ENCODE data around the gene KIT. TPM values are rescaled to one million over a fixed set of nuclear protein-coding genes. Genes with fewer than 3 reads are reported as not detected.

KIT gene
- total RNA-seq, 2 donors from 2014 or later: 2.3 to 3.4 TPM

DNA sequence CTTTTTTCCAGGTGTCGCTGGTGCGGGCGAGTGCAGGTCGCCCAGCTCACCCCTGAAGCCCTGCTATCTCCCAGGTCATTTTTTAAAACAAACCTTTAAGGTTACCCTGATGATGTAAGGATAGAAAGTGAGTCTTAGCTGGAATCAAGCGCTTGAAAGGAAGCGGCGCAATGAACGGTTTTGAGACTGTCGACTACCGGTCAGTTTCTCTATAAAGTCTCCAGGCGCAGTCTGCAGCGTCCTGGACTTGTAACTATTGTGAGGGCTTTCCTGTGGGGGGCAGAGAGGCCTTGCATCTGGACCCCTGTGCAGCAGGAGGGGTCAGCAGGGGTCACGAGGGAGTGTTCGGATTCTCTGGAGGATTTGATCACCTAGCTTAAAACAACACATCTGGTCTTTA is 1.6 kb downstream of the KIT start:
- intact Hi-C loops (cut with DNase I): no loop called here
- ATAC-seq (peak in 1 of 2 donors; percentile 16), DNase-seq (peak; percentile 37)

- DNase-seq (no peak), ATAC-seq (no peak)
- intact Hi-C loops (cut with DNase I): no loop called here
Observed at GRCh38 chr4:54659749-54660535, 2.2 kb downstream of the KIT start.

DNA sequence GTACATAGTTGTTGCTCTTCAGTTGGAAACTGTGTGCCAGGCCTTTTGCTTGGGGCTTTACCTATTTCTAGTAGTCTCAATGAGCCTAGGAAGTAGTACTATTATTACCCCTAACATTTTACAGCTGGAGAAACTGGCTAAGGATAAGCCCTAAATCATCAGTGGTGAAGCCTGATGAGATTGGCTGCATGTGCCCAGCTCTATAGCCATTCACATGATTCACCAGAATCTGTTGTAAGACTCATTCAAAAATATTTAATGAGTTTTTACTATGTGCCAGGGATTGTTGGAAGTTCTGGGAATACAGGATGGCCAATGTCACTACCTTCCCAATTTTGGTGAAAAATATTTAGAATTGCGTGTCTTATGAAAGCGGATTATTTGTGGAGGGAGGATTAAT is 2.8 kb downstream of the KIT start:
- intact Hi-C loops (cut with DNase I): no loop called here
- no peak for DNase-seq
- no peak for ATAC-seq

DNA sequence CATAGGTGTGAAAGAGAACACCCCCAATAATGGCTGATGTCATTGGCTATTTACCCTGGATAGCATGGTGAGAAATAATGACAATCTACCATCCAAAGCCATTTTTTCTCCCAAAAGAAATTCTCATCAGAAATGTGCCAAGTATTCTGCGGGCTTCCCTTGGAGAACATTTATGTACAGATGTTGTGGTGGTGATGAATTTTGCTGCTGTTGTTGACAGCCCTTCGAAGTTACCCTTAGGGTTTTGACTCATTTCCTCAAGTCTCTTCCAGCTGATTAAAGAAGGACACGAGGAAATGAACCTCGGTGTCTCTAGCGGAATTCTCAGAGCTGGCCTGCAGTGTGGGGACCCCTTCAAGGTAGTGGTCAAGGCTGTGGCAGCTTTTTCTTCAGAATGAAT is 3.4 kb downstream of the KIT start:
- intact Hi-C loops (cut with DNase I): no loop called here
- ATAC-seq (no peak), DNase-seq (no peak)

DNA sequence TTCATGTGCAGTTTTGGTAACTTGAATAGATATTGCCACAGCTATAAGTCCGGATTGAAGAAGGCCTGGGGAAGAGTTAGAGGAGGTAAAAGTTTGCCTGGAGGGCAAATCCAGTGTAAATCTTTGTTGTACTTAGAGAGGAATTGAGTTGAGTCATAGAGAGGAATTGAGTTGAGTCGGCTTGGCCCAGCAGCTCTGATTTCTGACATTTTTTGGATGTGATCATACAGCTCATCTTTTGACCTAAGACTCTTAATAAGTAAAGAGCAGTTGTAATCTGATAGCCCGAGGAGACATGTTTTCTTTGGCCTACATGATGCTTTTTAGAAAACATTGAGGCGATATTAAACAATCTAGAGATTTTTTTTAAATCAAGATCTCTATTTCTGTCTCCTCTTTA is 3.9 kb downstream of the KIT start:
- ATAC-seq: no peak
- intact Hi-C loops (cut with DNase I): no loop called here

GRCh38 chr4:54662123-54662522 is 4.4 kb downstream of the KIT start:
- intact Hi-C loops (cut with DNase I): no loop called here
- DNase-seq (no peak), ATAC-seq (no peak)

More for the DNA sequence above, 3.9 kb downstream of the KIT start:
- no peak for DNase-seq

DNA sequence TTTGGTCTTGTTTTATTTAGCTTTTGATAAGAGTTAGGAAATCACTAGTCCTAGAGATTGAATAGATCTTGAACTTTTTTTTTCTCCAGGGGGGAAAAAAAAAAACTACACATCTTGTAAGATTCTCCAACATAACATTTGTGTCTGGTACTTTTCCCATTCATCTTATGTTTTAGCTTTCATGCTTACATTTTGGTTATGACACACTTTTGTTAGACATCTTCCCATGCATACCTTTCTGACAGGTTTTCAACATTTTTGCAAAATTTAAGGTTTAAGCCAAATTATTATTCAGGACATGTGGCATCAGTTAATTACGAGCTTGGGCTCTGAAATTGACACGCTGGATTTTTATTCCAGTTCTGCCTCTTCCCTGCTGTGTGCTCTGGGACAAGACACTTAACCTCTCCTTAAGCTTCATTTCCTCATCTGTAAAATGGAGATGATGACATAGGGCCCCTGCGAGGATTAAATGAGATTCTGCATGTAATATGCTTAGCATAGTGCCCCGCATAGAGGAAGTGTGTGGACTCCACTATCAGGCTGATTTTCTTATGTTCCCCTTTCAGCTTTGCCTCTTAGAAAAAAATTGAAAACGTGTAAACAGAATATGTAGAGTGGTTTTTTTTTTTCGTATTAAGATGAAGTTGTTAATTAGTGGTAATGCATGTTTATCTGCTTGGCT is 5.3 kb downstream of the KIT start:
- intact Hi-C loops (cut with DNase I): no loop called here
- no peak for ATAC-seq
- DNase-seq: no peak

- DNase-seq (no peak), ATAC-seq (no peak)
- intact Hi-C loops (cut with DNase I): no loop called here
Observed at GRCh38 chr4:54664400-54664799, 6.6 kb downstream of the KIT start.

- no peak for DNase-seq
- intact Hi-C loops (cut with DNase I): no loop called here
- no peak for ATAC-seq
Observed at GRCh38 chr4:54668014-54668611, 10.4 kb downstream of the KIT start.

- DNase-seq: no peak
- ATAC-seq: no peak
- intact Hi-C loops (cut with DNase I): loop anchor here in 1 of 2 donors (10.0 kb wide), 1 partner anchor 175 kb away; no protein-coding TSS in a partner anchor
Observed at GRCh38 chr4:54669831-54670230, 12.1 kb downstream of the KIT start.

DNA sequence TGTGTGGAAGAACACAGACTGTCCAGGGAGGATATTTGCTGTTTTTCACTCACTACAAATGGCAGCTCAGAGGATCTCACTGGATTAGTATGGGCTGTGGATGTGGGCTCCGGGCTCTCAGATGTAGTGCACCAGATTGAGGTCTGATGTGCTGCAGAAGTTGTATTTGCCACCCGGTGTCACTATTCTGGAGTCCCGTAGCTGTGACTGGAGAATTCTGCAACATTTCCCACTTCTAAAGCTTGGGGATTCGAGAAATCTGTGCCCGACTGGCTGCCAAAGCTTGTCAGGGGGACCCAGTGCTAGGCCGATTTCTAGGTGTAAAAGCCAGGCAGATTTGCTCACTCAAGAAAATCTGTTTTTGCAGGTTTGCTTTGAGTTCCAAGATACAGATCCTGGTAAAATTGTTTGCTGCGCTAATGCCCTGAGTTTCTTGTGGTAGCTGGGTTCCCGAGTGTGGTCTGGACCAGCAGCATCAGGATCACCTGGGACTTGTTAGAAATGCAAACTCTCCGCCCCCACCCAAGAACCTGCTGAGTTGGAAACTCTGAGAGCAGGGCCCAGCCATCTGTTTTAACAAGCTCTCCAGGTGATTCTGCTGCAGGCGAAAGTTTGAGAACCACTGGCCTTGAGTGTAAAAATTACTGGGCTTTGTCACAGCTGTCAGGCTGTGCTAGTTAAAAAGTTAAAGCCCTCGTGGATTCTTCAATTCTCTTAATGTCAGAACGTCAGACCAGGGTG is 18.1 kb downstream of the KIT start:
- intact Hi-C loops (cut with DNase I): loop anchor here in 1 of 2 donors (10.0 kb wide), 1 partner anchor 169 kb away; no protein-coding TSS in a partner anchor
- DNase-seq (no peak), ATAC-seq (no peak)

- DNase-seq (no peak), ATAC-seq (no peak)
- intact Hi-C loops (cut with DNase I): loop anchor here in 1 of 2 donors (10.0 kb wide), 1 partner anchor 168 kb away; no protein-coding TSS in a partner anchor
Observed at GRCh38 chr4:54676658-54677057, 18.9 kb downstream of the KIT start.

DNA sequence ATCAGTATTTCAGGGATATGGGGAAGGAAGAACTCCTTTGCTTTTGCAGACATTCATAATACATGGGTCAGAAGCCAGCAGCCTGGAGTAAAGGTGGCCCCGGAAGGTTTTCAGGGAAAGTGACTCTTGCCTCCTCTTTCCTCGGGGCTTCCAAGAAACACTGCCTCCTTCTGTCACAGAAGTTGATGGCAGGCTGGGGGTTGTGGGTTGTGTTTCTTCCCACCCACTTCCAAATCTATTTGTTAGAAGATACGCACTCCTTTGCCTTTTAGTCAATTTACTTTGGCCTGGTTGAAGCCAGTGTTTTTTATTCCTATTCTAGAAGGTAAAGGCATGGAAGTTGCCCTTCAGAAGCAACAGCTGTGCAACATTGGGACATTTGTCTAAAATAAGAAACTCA is 19.7 kb downstream of the KIT start:
- DNase-seq (no peak), ATAC-seq (no peak)
- intact Hi-C loops (cut with DNase I): loop anchor here in 1 of 2 donors (10.0 kb wide), 1 partner anchor 167 kb away; no protein-coding TSS in a partner anchor

DNA sequence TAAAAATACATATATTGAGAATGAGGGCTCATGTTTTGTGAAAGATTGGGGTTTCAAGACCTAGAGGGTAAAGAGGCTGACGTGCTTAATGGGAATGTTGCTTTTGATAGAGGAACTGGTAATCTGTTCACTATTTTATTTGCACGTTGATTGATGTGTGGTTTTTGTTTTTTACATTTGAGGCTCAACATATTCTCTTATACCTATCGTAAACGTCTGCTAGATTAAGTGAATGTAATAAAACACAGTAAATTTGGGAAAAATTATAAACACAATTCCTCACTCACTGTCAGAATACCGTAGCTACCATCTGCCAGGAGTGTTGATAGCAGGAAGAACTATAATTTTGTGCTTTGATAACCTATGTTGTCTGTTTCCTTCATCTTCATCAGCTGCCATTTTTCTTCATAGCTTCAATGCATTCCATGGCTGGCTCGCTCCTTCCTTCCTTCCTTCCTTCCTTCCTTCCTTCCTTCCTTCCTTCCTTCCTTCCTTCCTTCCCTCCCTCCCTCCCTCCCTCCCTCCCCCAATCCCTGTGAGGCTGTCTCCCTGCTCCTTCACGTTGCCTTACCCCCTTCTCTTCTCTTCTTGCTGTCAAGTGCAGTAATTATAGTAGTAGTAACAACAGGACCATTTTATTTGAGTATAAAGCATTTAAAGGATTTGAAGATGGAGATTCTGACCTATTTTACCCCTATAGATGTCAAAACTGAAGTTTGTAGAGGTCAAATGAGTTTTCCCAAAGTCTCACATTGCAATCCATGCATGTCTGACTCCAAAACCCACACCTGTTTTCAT is 20.3 kb downstream of the KIT start:
- intact Hi-C loops (cut with DNase I): loop anchor here in 1 of 2 donors (10.0 kb wide), 1 partner anchor 167 kb away; no protein-coding TSS in a partner anchor
- no peak for DNase-seq
- ATAC-seq: no peak

DNA sequence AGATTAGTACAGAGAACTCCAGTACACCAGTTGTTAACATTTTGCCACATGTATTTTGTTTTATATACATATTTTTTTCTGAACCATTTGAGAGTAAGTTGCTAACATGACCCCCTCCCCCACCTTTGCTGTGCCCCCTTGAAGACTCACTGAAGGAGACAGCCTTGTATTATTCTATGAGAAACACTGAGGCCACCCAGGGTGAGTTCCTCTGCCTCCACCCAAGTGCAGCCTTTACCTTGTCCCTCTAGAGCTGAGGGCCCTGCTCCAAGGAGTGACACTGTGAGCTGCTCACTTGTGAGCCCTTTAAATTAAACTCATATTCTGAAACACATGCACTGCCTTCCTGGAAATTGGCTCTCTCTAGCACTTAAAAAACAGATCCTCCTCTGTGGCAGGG is 21.1 kb downstream of the KIT start:
- intact Hi-C loops (cut with DNase I): loop anchor here in 1 of 2 donors (10.0 kb wide), 1 partner anchor 166 kb away; no protein-coding TSS in a partner anchor
- DNase-seq (no peak), ATAC-seq (no peak)

DNA sequence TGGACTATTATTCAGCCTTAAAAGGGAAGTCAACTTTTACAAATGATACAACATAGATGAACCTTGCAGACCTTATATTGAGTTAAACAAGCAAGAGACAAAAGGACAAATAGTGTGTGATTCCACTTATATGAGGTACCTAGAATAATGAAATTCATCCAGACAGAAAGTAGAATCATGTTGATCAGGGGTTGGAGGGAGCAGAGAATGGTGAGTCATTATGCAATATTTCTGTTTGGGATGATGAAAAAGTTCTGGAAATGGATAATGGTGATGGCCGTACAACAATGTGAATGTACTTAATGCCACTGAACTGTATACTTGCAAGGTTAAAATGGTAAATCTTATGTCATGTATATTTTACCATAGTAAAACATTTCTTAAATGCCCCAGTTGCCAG is 22.1 kb downstream of the KIT start:
- DNase-seq (no peak), ATAC-seq (no peak)
- intact Hi-C loops (cut with DNase I): loop anchor here in 1 of 2 donors (10.0 kb wide), 1 partner anchor 165 kb away; no protein-coding TSS in a partner anchor

DNA sequence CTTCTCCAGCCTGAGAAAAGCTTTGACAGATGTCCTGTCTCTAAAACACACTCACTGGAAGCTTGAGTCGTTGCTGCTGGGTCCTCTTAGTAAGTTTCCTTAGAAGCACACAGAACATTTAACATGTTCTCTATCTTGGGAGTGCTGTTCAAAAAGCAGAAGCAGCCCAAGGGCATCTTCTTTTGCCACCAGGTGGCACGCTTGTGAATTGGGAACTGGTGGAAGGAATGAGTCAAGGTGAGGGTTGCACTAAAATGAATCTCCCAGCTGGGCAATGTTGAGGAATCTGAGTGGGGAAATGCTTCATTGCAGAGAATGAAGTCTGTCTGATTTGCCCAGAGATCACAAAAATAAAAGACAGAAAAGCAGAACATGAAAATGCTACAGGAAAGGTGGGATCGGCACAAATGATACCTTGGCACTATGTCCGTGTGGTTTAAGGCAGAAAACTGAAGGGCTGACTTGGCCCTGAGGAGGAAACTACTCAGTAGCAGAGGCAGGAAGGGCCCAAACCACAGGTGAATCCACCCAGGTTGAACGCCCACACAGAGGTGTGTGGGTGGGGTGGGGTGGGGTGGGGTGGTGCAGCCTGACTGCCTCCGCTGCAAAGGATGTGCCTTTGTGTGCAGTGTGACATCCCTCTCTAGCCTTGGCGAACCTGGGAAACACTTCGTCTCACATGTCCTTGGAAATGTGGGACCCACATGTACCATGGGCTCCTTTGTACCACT is 26.0 kb downstream of the KIT start:
- no peak for DNase-seq
- ATAC-seq: no peak
- intact Hi-C loops (cut with DNase I): no loop called here

DNA sequence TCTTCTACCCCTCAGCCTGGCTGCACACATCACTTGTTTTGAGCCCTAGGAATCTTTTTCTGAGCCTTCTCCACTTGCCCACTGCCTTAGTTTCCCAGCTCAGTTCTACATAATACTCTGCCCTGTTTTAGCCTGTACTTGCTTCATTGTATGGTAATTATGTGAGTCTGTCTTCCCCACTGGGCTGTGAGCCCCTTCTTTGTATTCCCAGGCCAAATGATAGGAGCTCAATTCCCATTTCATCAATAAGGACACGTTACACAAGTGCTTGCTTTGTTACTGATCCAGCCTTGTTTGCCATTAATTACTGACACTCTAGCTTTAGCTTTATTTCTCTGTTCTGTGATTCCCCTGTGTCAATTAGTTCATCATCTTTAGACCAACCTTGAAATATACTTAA is 28.1 kb downstream of the KIT start:
- ATAC-seq: no peak
- intact Hi-C loops (cut with DNase I): no loop called here
- DNase-seq: no peak
